GM18499 (cell line): ENCODE results near the gene ADAMTS17.
"Not testable (repeated sequence)": the region's sequence is repeated elsewhere in the genome, so short reads cannot be mapped to it uniquely, and the experiment has no call there.

ENCODE experiments used
- ATAC-seq: cut with Tn5 transposase; IDR thresholded peaks from one replicate; pipeline ENCODE4 v1.9.1; 2021; ENCODE audit warnings: moderate number of reproducible peaks; ENCODE audit not compliant: insufficient read depth, unreplicated experiment

Gene ADAMTS17

DNA sequence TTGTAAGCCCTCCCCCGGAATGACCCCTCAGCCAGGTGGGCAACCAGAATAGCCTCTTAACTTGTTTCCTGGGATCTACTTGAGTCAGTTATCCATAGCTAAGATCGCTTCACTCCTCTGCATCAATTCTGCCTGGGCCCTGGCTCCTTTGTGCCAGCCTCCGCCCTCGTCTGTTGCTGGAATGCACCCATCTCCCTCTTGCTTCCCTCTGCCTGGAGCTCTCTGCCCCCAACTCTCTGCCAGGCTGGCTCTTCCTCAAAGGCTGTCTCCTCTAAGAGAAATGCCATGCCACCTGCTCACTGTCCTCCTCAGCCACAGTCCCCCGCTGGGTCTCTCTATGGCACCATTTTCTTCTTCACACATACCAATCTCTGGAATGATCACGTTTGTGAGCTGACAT, 240.8 kb downstream of the ADAMTS17 start:
- ATAC-seq = no peak

DNA sequence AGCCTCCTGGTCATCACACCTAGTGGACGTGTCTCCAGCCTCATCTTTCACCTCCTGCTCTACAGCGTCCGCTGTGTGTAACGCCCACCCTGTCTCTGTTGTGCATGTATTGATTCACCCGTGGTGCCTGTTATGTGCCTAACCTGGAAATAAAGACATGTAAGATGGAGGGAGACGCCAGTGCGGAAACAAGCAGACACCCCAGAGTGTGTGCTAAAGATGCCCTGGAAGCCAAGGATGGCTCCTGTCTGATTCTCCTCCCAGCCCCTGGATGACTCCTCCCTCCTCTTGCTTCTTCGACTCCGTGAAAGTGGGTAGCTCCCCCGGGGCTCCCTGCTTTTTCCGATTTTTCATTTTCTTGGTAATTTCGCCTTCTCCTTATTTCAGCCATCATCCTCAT, 241.8 kb downstream of the ADAMTS17 start:
- ATAC-seq = no peak

DNA sequence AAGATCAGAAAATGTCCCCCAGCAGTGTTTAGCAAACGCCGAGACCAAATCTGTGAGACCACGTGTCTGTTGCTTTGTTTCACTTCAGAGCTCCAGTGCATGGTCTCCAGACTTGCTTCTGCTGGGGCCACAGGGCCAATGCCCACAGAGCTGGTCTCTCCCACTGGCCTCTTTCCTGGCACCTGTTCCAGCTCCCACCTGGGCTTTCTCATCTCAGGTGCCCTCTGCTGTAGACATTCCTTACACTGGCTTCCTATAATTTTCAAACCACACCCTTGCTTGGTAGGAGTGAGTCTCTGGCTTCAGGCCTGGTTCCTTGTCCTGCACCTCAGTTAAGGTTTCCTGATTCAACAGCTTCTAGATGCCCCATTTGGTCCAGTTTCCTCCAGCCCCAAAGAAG, 243.1 kb downstream of the ADAMTS17 start:
- no peak for ATAC-seq

- no peak for ATAC-seq
These were observed 244.2 kb downstream of the ADAMTS17 start for GRCh38 chr15:100097342-100098127.

DNA sequence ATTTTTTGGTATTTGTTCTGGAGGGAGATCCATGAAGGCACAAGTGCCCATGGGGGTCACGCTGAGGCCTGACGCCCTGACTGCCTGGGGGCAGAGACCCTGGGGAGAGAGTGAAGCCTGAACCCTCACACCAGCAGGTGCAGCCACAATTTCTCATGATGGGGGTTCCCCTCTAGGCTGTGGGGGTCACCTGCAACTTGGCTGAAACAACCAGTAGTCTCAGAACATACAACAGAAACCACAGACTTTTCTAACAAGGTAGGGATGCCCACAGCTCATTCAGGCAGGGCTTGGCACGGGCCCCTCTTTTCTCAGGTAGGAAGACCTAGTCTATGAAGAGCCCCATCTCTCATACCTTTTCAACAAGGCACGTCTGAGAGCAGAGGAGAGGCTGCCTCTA, 245.1 kb downstream of the ADAMTS17 start:
- no peak for ATAC-seq

- ATAC-seq = no peak
These were observed 245.6 kb downstream of the ADAMTS17 start for GRCh38 chr15:100096248-100096600.

GRCh38 chr15:100095541-100096247, 246.1 kb downstream of the ADAMTS17 start:
- no peak for ATAC-seq

GRCh38 chr15:100094127-100094510, 247.7 kb downstream of the ADAMTS17 start:
- no peak for ATAC-seq

GRCh38 chr15:100093211-100094126, 248.3 kb downstream of the ADAMTS17 start:
- no peak for ATAC-seq

- ATAC-seq = no peak
These were observed 249.7 kb downstream of the ADAMTS17 start for GRCh38 chr15:100092034-100092433.

DNA sequence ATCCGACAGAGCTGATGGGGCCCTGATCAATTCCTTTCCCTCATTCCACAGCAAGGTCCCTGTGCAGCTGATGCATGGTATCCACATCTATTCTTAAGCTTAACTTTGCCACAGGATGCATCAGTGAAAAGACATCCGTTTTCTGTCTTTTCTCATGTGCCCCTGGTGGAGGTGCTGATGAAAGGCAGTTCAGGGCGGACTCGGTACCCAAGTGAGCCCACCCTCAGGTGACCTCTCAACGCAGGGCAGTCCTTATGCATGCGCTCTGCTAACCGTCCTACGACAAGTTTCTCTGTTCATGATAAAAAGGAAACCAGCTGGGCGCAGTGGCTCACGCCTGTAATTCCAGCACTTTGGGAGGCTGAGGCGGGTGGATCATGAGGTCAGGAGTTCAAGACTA, 251.4 kb downstream of the ADAMTS17 start:
- ATAC-seq = no peak

- not testable (repeated sequence) for ATAC-seq
These were observed 257.5 kb downstream of the ADAMTS17 start for GRCh38 chr15:100084042-100084821.

- ATAC-seq = no peak
These were observed 258.2 kb downstream of the ADAMTS17 start for GRCh38 chr15:100083572-100083971.

DNA sequence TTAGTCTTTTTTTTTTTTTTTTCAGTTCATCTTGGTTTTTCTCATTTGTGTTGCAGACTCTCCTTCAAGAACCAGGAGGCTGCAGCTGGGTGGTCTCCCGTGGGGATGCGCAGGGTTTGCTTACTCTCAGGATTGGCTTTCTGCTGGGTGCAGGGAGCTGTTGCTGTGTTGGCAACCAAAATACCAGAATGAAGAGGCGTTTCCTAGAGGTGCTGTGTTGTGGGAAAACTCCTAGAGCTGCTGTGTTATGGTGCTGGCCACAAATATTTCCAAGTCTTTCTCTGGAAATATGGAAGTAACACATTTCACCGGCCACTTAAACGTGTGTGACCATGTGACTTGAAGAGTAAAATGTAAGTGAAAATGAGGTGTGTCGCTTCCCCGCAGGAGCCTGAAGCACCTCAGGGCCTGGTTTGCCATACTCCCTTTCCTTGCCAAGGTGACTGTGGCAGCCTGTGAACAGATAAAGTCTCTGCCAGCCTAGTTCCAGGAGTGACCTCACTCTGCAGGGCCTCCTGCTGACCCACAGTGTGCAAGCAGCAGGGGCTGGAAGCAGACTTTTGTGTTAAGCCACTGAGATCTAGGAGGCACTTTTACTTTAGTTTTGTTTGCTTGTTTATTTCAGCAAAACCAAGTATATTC, 258.9 kb downstream of the ADAMTS17 start:
- no peak for ATAC-seq

- no peak for ATAC-seq
These were observed 260.3 kb downstream of the ADAMTS17 start for GRCh38 chr15:100081454-100081853.

DNA sequence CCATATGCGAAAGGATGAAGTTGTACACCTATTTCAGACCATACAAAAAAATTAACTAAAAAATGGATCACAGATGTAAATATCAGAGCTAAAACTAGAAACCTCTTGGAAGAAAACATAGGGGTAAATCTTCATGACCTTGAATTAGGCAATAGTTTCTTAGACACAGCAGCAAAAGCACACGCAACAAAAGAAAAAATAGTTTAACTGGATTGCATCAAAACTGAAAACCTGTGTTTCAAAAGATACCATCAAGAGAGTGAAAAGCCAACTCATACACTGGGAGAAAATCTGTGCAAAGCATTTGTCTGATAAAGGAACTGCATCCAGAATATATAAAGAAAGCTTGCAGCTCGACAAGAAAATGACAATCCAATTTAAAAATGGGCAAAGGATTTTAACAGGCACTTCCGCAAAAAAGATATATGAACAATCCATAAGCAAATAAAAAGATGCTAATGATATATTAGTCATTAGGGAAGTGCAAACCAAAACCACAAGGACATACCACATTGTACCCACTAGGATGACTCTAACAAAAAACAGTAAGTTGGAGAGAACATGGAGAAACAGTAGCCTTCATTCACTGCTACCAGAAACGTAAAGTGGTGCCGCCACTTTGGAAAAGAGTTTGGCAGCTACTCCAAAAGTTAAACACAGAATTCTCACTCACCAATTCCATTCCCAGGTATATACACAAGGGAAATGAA, 263.1 kb downstream of the ADAMTS17 start:
- ATAC-seq = no peak

DNA sequence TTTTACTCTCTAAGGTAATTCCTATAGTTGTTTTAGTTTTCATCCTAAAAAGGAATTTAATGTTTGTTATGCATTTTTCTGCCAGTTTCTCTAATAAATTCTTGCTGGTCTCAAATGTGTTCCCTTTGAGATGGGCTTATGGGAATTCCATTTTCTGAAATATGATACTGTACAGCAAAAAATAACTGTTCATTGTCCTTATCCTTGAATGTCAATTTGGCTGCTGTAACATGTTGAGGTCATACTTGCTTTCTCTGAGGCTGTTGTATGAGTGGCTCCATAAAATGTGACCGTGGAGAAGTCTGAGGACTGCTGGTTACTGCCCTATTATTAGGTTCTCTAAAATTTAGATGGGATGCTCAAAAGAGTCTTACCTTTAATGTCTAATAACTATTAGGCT, 266.5 kb downstream of the ADAMTS17 start:
- no peak for ATAC-seq

GRCh38 chr15:100073982-100074381, 267.8 kb downstream of the ADAMTS17 start:
- ATAC-seq = no peak
